Measurements from ENCODE around the gene RPP25L.

DNA sequence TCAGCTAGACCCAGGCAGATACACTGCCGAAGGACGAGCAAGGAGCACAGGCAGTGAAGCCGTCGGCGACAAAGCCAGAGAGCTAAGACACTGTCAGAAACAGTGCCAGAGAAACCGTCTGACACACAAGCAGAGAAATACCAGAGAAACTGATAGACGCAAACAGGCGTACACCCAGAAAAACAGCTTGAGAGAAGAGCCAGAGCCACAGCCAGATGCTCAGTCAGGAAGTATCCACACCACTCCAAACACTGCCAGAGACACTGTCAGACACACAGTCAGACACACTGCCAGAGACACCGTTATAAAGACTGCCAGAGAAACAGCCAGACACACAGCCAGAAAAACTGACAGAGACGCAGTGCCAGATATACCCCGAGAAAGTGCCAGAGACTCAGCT lies 41.5 kb downstream of the RPP25L start:
- TF ChIP-seq, protein P1, sequence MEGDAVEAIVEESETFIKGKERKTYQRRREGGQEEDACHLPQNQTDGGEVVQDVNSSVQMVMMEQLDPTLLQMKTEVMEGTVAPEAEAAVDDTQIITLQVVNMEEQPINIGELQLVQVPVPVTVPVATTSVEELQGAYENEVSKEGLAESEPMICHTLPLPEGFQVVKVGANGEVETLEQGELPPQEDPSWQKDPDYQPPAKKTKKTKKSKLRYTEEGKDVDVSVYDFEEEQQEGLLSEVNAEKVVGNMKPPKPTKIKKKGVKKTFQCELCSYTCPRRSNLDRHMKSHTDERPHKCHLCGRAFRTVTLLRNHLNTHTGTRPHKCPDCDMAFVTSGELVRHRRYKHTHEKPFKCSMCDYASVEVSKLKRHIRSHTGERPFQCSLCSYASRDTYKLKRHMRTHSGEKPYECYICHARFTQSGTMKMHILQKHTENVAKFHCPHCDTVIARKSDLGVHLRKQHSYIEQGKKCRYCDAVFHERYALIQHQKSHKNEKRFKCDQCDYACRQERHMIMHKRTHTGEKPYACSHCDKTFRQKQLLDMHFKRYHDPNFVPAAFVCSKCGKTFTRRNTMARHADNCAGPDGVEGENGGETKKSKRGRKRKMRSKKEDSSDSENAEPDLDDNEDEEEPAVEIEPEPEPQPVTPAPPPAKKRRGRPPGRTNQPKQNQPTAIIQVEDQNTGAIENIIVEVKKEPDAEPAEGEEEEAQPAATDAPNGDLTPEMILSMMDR (IDR thresholded peaks at IDR 0.05) = no peak
- TF ChIP-seq POLR2A (IDR thresholded peaks at IDR 0.05) = no peak

Data from breast epithelium (tissue), 3 donors.